ENCODE measurements around the gene RECK. TPM values are rescaled to one million over a fixed set of nuclear protein-coding genes. Genes with fewer than 3 reads are reported as not detected.

Gene RECK
- total and polyA plus RNA-seq, 2 experiments from 2014 or later = 8.1 to 11.6 TPM

- no peak for TF ChIP-seq ETS1 (IDR thresholded peaks at IDR 0.05)
- TF ChIP-seq POLR2AphosphoS5 (IDR thresholded peaks at IDR 0.05; ENCODE audit: low read depth) = no peak
- TF ChIP-seq STAT1 (IDR thresholded peaks at IDR 0.05; ENCODE audit: unreplicated experiment) = no peak
Observed at GRCh38 chr9:36150574-36151315, 114.0 kb downstream of the RECK start (continued).

GRCh38 chr9:36151316-36152210, 114.8 kb downstream of the RECK start:
- Histone ChIP-seq H2AFZ (no peak overlapping the region), H3K27ac (ENCODE audit: low read depth) (no peak overlapping the region), H3K36me3 (ENCODE audit: insufficient read depth) (no peaks in the 10 kb centered on the region), H3K4me1 (ENCODE audit: insufficient read depth) (no peaks in the 10 kb centered on the region), H3K4me3 (no peak overlapping the region), H3K9me2 (ENCODE audit: insufficient read depth) (no peaks in the 10 kb centered on the region), H3F3A (replicated peaks; ENCODE audit: low read depth) (no peaks in the 10 kb centered on the region), H3K27me3 (ENCODE audit: insufficient read depth) (no peaks in the 10 kb centered on the region), H4K20me1 (replicated peaks; ENCODE audit: insufficient read depth) (no peaks in the 10 kb centered on the region), H3K79me2 (replicated peaks; ENCODE audit: insufficient read depth) (no peaks in the 10 kb centered on the region), H3K4me2 (no peak overlapping the region)
- Mint-ChIP-seq H3K27me3 (ENCODE audit: insufficient read depth, low read depth, poor library complexity) (peaks cover 10% of the 10 kb centered on the region), H3K4me1 (peaks cover 6% of the 10 kb centered on the region), H3K9me3 (peaks cover 14% of the 10 kb centered on the region), H3K27ac (no peak overlapping the region), H3K36me3 (ENCODE audit: low read depth) (peaks cover 10% of the 10 kb centered on the region; the same call in 2 of the 3 replicates), H3K4me3 (no peak overlapping the region)
- ATAC-seq (no peak), DNase-seq (ENCODE audit: low spot score) (no peak)
- TF ChIP-seq JUNB (IDR thresholded peaks at IDR 0.05; ENCODE audit: unreplicated experiment) (no peak), STAT1 (IDR thresholded peaks at IDR 0.05; ENCODE audit: unreplicated experiment) (no peak), EZH2 (IDR thresholded peaks at IDR 0.05; ENCODE audit: low read depth, unreplicated experiment) (no peak), ETS1 (IDR thresholded peaks at IDR 0.05) (no peak), ZNF462 (CRISPR knock-in tag; IDR thresholded peaks at IDR 0.05) (no peak)
- TF ChIP-seq, protein P1, sequence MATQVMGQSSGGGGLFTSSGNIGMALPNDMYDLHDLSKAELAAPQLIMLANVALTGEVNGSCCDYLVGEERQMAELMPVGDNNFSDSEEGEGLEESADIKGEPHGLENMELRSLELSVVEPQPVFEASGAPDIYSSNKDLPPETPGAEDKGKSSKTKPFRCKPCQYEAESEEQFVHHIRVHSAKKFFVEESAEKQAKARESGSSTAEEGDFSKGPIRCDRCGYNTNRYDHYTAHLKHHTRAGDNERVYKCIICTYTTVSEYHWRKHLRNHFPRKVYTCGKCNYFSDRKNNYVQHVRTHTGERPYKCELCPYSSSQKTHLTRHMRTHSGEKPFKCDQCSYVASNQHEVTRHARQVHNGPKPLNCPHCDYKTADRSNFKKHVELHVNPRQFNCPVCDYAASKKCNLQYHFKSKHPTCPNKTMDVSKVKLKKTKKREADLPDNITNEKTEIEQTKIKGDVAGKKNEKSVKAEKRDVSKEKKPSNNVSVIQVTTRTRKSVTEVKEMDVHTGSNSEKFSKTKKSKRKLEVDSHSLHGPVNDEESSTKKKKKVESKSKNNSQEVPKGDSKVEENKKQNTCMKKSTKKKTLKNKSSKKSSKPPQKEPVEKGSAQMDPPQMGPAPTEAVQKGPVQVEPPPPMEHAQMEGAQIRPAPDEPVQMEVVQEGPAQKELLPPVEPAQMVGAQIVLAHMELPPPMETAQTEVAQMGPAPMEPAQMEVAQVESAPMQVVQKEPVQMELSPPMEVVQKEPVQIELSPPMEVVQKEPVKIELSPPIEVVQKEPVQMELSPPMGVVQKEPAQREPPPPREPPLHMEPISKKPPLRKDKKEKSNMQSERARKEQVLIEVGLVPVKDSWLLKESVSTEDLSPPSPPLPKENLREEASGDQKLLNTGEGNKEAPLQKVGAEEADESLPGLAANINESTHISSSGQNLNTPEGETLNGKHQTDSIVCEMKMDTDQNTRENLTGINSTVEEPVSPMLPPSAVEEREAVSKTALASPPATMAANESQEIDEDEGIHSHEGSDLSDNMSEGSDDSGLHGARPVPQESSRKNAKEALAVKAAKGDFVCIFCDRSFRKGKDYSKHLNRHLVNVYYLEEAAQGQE (IDR thresholded peaks at IDR 0.05; ENCODE audit: unreplicated experiment) = no peak
